ENCODE data around the gene NDUFAF2. TPM values are rescaled to one million over a fixed set of nuclear protein-coding genes. Genes with fewer than 3 reads are reported as not detected.

NDUFAF2 gene
- total RNA-seq, 4 donors from 2014 or later: 44.0 to 56.3 (median 45.9) TPM

GRCh38 chr5:60927450-60927849, 17.6 kb upstream of the NDUFAF2 start:
- no peak for ATAC-seq
- TF ChIP-seq CTCF (IDR thresholded peaks at IDR 0.05) (no peak), POLR2A (IDR thresholded peaks at IDR 0.05) (no peak), POLR2AphosphoS5 (IDR thresholded peaks at IDR 0.05) (no peak), EP300 (IDR thresholded peaks at IDR 0.05) (no peak)
- no peaks in the 10 kb centered on the region for H3K27me3 ChIP-seq
- H3K9me3 ChIP-seq: peaks cover 0 to 3% (median 0%) of the 10 kb centered on the region in 3 donors
- peaks cover 5 to 47% of the 10 kb centered on the region in 2 donors for H3K36me3 ChIP-seq
- no peak overlapping the region for H3K27ac ChIP-seq
- H3K4me3 ChIP-seq: no peak overlapping the region
- no peaks in the 10 kb centered on the region for H3K4me1 ChIP-seq

- TF ChIP-seq POLR2A (IDR thresholded peaks at IDR 0.05) (no peak), CTCF (IDR thresholded peaks at IDR 0.05) (no peak), POLR2AphosphoS5 (IDR thresholded peaks at IDR 0.05) (no peak), EP300 (IDR thresholded peaks at IDR 0.05) (no peak)
- H3K27me3 ChIP-seq: no peaks in the 10 kb centered on the region
- H3K27ac ChIP-seq: no peak overlapping the region
- H3K9me3 ChIP-seq: peaks cover 0 to 3% (median 0%) of the 10 kb centered on the region in 3 donors
- H3K36me3 ChIP-seq: peaks cover 5 to 47% of the 10 kb centered on the region in 2 donors
- no peaks in the 10 kb centered on the region for H3K4me1 ChIP-seq
- WGBS, 2 donors (ENCODE audit: low coverage in 1 of 2): 75 to 85% methylated on average over 4 to 6 of the region's 6 CpGs
- no peak overlapping the region for H3K4me3 ChIP-seq
- ATAC-seq: no peak
These were observed 16.0 kb upstream of the NDUFAF2 start for GRCh38 chr5:60929024-60929423.

DNA sequence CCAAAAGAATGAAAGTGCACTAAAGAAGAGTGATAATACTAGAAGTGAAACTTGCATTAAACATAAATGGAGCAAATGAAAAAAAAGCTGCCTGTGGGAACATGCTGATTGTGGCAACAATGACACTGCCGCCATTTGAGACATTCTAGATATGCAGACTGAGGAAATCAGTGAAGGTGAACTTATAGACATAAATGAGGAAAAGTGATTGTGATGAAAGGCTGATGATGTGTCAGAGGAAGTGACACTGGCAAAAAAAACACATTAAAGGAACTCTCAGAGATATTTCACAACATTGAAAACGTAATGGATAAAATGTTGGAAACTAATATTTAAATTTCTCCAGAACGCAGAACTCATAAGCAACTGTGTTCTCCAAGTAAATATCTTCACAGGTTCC, 1.4 kb upstream of the NDUFAF2 start:
- peaks cover 0 to 28% (median 13%) of the 10 kb centered on the region in 3 donors for H3K4me1 ChIP-seq
- no peaks in the 10 kb centered on the region for H3K27me3 ChIP-seq
- no peak overlapping the region for H3K27ac ChIP-seq
- no peak overlapping the region for H3K4me3 ChIP-seq
- TF ChIP-seq POLR2AphosphoS5 (IDR thresholded peaks at IDR 0.05): no peak
- no peak for TF ChIP-seq EP300 (IDR thresholded peaks at IDR 0.05)
- no peak for TF ChIP-seq POLR2A (IDR thresholded peaks at IDR 0.05)
- no peak for TF ChIP-seq CTCF (IDR thresholded peaks at IDR 0.05)
- 56 to 66% methylated on average over 2 to 3 of the region's 3 CpGs for WGBS, 2 donors (ENCODE audit: low coverage in 1 of 2)
- no peak for ATAC-seq
- H3K36me3 ChIP-seq: peaks cover 0 to 3% of the 10 kb centered on the region in 2 donors
- H3K9me3 ChIP-seq: no peaks in the 10 kb centered on the region

GRCh38 chr5:60945813-60946187, 795 bp downstream of the NDUFAF2 start:
- H3K9me3 ChIP-seq: no peaks in the 10 kb centered on the region
- 0 to 4% methylated on average over 10 to 13 of the region's 18 CpGs for WGBS, 2 donors (ENCODE audit: low coverage in 1 of 2)
- peak overlapping the region; percentile 27 to 89 (median 87) for H3K27ac ChIP-seq
- peaks cover 0 to 1% of the 10 kb centered on the region in 2 donors for H3K36me3 ChIP-seq
- H3K4me1 ChIP-seq: peaks cover 0 to 28% (median 13%) of the 10 kb centered on the region in 3 donors
- TF ChIP-seq POLR2AphosphoS5 (IDR thresholded peaks at IDR 0.05): no peak
- no peak for TF ChIP-seq POLR2A (IDR thresholded peaks at IDR 0.05)
- no peak for TF ChIP-seq CTCF (IDR thresholded peaks at IDR 0.05)
- no peak for TF ChIP-seq EP300 (IDR thresholded peaks at IDR 0.05)
- no peaks in the 10 kb centered on the region for H3K27me3 ChIP-seq
- peak; percentile 14 for ATAC-seq
- H3K4me3 ChIP-seq: peak overlapping the region; percentile 79 to 85

- no peak for ATAC-seq
- TF ChIP-seq EP300 (IDR thresholded peaks at IDR 0.05) (no peak), CTCF (IDR thresholded peaks at IDR 0.05) (no peak), POLR2A (IDR thresholded peaks at IDR 0.05) (no peak), POLR2AphosphoS5 (IDR thresholded peaks at IDR 0.05) (no peak)
- 88 to 93% methylated on average over 1 of the region's 1 CpG for WGBS, 2 donors (ENCODE audit: low coverage in 1 of 2)
These were observed 3.7 kb downstream of the NDUFAF2 start for GRCh38 chr5:60948738-60949137.

More at GRCh38 chr5:60948738-60949137, 3.7 kb downstream of the NDUFAF2 start:
- H3K27me3 ChIP-seq: no peaks in the 10 kb centered on the region
- no peak overlapping the region for H3K27ac ChIP-seq
- H3K4me1 ChIP-seq: peaks cover 0 to 26% (median 13%) of the 10 kb centered on the region in 3 donors
- H3K36me3 ChIP-seq: no peaks in the 10 kb centered on the region
- no peaks in the 10 kb centered on the region for H3K9me3 ChIP-seq
- H3K4me3 ChIP-seq: no peak overlapping the region

Measured in gastroesophageal sphincter (tissue), 4 donors.